A549 treated with dexamethasone at 1 μM for 4 hours (cell line): ENCODE results near the gene NEO1. TPM values are rescaled to one million over a fixed set of nuclear protein-coding genes. Genes with fewer than 3 reads are reported as not detected.

Experiments used
- total RNA-seq: library from RNA; stranded (reverse); fragments of 200-300 nt; extraction: Qiagen RNA extraction; gene quantifications from 5 replicates; pipeline ENCODE4 v1.2.3, GENCODE V29; 2022

Gene NEO1, protein sequence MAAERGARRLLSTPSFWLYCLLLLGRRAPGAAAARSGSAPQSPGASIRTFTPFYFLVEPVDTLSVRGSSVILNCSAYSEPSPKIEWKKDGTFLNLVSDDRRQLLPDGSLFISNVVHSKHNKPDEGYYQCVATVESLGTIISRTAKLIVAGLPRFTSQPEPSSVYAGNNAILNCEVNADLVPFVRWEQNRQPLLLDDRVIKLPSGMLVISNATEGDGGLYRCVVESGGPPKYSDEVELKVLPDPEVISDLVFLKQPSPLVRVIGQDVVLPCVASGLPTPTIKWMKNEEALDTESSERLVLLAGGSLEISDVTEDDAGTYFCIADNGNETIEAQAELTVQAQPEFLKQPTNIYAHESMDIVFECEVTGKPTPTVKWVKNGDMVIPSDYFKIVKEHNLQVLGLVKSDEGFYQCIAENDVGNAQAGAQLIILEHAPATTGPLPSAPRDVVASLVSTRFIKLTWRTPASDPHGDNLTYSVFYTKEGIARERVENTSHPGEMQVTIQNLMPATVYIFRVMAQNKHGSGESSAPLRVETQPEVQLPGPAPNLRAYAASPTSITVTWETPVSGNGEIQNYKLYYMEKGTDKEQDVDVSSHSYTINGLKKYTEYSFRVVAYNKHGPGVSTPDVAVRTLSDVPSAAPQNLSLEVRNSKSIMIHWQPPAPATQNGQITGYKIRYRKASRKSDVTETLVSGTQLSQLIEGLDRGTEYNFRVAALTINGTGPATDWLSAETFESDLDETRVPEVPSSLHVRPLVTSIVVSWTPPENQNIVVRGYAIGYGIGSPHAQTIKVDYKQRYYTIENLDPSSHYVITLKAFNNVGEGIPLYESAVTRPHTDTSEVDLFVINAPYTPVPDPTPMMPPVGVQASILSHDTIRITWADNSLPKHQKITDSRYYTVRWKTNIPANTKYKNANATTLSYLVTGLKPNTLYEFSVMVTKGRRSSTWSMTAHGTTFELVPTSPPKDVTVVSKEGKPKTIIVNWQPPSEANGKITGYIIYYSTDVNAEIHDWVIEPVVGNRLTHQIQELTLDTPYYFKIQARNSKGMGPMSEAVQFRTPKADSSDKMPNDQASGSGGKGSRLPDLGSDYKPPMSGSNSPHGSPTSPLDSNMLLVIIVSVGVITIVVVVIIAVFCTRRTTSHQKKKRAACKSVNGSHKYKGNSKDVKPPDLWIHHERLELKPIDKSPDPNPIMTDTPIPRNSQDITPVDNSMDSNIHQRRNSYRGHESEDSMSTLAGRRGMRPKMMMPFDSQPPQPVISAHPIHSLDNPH (N-terminal part only)
- 25.7 to 38.4 TPM (median 36.7 TPM) in 5 replicates for total RNA-seq

DNA sequence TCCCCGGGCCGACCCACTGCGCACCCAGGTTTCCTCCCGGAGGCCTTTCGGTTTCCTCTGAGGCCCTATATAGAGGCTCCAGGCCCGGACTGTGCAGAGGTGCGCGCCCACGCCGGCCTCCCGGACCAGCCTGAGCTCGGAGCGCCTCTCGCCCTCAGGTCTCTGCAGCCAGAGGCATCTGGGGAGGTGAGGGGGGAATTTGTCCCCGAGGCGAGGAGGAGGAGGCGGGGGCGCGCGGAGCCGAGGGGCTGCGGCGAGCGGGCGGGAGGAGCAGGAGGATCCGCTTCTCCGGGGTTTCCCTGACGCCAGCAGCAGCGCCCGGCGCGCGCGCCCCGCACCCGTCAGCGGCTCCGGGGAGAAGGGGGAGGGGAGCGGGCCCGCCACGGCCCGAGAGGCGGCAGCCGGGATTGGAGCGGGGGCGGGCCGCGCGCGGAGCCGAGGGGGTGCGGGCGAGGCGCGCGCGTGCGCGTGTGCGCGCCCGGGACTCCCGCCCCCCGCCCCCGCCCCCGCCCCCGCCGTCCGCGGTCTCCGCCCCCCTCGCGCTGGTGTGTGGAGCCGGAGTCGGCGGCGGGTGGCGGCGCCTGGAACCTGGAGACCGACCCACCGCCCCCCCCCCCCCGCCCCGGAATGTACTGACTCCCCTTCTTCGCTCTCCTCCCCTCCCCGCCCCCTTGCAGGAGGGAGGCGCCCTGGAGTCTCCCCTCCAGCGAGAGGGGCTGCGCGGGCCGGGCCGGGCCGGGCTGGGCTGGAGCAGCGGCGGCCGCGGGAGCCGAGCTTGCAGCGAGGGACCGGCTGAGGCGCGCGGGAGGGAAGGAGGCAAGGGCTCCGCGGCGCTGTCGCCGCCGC, at the start of gene NEO1:
Gene NEO1 (plus strand): TSS at position 657 of the 846 bp plus-strand sequence. CDS start 213 bp downstream, outside the sequence.

